ENCODE measurements around the gene ZNF511. TPM values are rescaled to one million over a fixed set of nuclear protein-coding genes. Genes with fewer than 3 reads are reported as not detected.

Gene ZNF511
- total RNA-seq, 1 donor from 2014 or later = 27.8 TPM

DNA sequence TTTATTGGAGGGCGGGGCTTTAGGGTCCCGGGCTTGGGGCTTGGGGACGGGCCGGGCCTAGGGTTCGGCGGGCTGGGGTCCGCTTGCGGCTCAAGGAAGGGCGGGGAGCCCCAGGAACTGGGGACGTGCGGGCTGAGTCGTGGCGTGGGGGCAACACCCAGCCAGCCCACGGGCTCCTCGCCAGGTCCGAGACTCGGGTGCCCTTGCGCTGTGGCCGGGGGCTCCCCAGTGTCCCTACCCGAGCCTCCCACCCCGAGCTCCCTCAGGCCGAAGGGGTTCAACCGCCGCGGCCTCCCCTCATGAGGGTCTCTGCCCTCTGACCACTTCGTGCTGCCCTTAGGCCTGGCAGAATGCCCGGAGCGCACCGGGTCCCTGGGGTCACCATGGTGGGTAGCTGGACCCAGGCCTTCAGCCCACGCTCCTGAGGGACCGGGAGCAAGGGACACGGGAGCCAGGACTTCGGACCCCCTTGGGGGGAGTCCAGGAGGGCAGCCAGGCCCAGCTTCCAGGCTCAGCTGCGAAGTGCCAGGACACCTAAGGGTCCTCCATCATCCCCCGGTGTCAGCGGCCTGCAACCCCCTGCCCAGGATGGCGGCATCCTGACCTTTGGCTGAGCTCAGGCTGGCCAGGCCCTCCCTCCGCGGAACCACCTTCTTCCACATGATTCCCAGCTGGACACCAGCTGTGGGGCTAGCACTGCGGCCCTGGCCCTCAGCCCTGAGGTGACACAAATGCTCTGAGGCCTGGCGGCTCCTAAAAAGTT, 49.6 kb downstream of the ZNF511 start:
- ATAC-seq (peak; percentile 29), DNase-seq (ENCODE audit: low spot score) (peak; percentile 80)
- intact Hi-C loops (cut with DNase I) = no loop called here

DNA sequence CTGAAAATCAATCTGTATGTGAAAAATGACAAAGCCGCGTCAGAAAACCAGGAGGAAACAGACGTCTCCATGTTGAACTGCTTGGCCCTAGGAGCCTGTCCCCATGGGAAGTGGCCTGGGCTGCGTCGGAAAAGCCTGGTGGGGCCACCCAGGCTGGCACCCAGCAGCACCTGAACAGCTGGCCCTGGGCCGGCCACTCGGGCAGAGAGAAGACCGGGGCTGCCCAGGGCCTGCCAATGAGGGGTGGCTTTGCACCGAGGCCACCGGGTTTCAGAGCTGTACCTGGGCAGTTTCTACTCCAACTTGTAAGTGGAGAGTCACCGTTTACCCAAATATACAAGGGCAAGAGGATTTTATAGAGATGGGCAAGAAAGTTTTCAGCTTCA, 50.2 kb downstream of the ZNF511 start:
- ATAC-seq (no peak), DNase-seq (ENCODE audit: low spot score) (no peak)
- intact Hi-C loops (cut with DNase I) = no loop called here

DNA sequence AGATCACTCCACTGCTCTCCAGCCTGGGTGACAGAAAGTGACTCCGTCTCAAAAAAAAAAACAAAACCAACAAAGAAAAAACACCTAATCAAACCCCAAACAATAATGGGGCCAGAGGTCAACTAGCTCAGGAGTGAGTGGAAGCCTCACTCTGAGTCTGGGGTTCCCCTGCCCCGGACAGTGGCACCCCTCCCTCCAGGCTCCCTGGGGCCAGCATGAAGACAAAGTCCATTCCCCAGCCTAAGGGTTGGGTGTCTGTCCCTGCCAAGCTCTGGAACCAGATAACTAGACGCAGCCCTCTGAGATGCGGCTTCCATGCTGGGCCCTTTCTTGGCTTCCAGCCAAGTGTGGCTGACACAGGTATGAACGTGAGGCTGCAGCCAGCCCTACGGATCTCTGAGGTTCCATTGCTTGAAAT, 50.8 kb downstream of the ZNF511 start:
- intact Hi-C loops (cut with DNase I) = no loop called here
- peak; percentile 64 for DNase-seq (ENCODE audit: low spot score)
- no peak for ATAC-seq

DNA sequence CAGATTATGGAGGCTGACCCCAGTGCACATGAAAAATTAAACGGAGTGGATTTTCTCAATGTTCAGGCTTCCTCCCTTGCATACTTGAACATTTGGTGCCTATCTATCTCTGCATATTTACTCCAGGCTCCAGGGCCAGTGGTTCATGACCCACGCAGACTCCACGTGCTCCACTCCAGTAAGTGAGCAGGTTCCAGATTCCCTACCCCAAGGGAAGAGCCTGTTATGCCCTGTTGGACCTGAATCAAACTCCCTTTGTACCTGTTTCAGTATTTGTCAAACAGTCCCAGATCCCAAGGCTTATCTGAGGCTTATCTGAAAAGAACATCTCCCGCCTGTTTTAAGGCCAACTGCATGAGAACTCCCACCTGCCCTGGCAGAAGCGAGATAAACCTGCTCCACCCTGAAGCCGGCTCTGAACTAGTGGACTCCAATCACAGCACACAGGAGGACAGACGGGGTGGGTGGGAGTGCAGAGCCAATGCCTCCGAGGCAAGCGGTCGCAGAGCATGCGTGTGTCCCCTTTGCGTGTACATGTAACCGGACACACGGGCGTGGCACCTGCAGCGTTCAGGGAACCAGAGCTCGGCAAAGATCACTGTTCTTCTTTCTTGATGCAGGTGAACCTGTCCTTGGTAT, 51.4 kb downstream of the ZNF511 start:
- ATAC-seq (no peak), DNase-seq (ENCODE audit: low spot score) (no peak)
- intact Hi-C loops (cut with DNase I) = no loop called here

DNA sequence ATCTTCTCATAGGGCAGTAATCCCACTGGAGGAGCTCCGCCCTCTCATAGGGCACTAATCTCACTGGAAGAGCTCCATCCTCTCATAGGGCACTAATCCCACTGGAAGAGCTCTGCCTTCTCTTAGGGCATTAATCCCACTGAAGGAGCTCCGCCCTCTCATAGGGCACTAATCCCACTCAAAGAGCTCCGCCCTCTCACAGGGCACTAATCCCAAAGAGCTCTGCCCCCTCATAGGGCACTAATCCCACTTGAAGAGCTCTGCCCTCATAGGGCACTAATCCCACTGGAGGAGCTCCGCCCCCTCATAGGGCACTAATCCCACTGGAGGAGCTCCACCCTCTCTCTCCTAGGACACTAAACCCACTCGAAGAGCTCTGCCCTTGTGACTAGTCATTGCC, 52.5 kb downstream of the ZNF511 start:
- intact Hi-C loops (cut with DNase I) = no loop called here
- ATAC-seq (no peak), DNase-seq (ENCODE audit: low spot score) (no peak)

GRCh38 chr10:133361773-133362441, 53.2 kb downstream of the ZNF511 start:
- DNase-seq (ENCODE audit: low spot score) (no peak), ATAC-seq (peak; percentile 7)
- intact Hi-C loops (cut with DNase I) = no loop called here

Other genes starting within 250 kb of the ZNF511 start
- 0.13 TPM for gene ADGRA1, start 221.0 kb upstream of the ZNF511 start, total RNA-seq
- 7.1 TPM for gene KNDC1, start 148.7 kb upstream of the ZNF511 start, total RNA-seq
- gene UTF1, start 78.7 kb upstream of the ZNF511 start, total RNA-seq = not detected
- 3.0 TPM for gene VENTX, start 71.1 kb upstream of the ZNF511 start, total RNA-seq
- gene ADAM8, start 32.0 kb upstream of the ZNF511 start, total RNA-seq = 20.7 TPM
- 55.9 TPM for gene TUBGCP2, start within 50 bp of the ZNF511 start, total RNA-seq
- gene CALY, start 28.0 kb downstream of the ZNF511 start, total RNA-seq = 0.98 TPM
- 9.9 TPM for gene PRAP1, start 38.5 kb downstream of the ZNF511 start, total RNA-seq
- gene FUOM, start 49.1 kb downstream of the ZNF511 start, total RNA-seq = 35.2 TPM
- 64.1 TPM for gene ECHS1, start 64.4 kb downstream of the ZNF511 start, total RNA-seq
- 9.6 TPM for gene PAOX, start 70.3 kb downstream of the ZNF511 start, total RNA-seq
- gene MTG1, start 85.2 kb downstream of the ZNF511 start, total RNA-seq = 44.0 TPM
- 0.13 TPM for gene SPRN, start 115.7 kb downstream of the ZNF511 start, total RNA-seq
- 4.7 TPM for gene SCART1, start 145.0 kb downstream of the ZNF511 start, total RNA-seq
- gene CYP2E1, start 218.4 kb downstream of the ZNF511 start, total RNA-seq = 5.7 TPM

Measured in sciatic nerve (tissue), 2 donors.